ENCODE measurements around the gene UBAC2.

DNA sequence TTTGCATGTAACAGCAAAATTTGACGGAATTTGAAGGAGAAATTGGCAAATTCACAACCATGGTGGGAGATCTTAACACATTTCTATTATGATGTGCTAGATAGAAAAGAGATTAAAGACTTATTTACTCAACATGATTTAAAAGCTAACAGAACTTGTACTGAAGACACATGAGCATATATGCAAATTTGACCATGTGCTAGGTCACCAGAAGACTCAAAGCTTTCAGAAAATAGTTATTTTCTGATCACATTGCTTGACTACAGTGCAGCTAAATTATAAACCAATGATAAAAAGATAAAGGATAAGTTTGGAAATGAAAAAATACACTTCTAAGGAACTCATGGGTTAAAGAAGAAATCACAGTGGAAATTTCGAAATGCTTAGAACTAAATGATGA is 97.4 kb downstream of the UBAC2 start:
- TF ChIP-seq POLR2A (IDR thresholded peaks at IDR 0.05): no peak
- TF ChIP-seq, protein P1, sequence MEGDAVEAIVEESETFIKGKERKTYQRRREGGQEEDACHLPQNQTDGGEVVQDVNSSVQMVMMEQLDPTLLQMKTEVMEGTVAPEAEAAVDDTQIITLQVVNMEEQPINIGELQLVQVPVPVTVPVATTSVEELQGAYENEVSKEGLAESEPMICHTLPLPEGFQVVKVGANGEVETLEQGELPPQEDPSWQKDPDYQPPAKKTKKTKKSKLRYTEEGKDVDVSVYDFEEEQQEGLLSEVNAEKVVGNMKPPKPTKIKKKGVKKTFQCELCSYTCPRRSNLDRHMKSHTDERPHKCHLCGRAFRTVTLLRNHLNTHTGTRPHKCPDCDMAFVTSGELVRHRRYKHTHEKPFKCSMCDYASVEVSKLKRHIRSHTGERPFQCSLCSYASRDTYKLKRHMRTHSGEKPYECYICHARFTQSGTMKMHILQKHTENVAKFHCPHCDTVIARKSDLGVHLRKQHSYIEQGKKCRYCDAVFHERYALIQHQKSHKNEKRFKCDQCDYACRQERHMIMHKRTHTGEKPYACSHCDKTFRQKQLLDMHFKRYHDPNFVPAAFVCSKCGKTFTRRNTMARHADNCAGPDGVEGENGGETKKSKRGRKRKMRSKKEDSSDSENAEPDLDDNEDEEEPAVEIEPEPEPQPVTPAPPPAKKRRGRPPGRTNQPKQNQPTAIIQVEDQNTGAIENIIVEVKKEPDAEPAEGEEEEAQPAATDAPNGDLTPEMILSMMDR (IDR thresholded peaks at IDR 0.05): no peak
